H9 (cell line): ENCODE data around the gene NXNL2. TPM values are rescaled to one million over a fixed set of nuclear protein-coding genes. Genes with fewer than 3 reads are reported as not detected.

Experiments used
- DNase-seq: peaks from one replicate; pipeline ENCODE4 v3.0.0-alpha.2; 2017
- H2AFZ ChIP-seq: one replicate; pipeline ENCODE4 v1.6.1; 2013; ENCODE audit warnings: mild to moderate bottlenecking, low read length, control low read depth, moderate library complexity
- H2AK5ac ChIP-seq: 2 replicates; pipeline ENCODE4 v1.6.1; 2013; ENCODE audit warnings: low read length, control low read depth, mixed read lengths; ENCODE audit not compliant: insufficient read length
- H2BK120ac ChIP-seq: one replicate; pipeline ENCODE4 v1.6.1; 2013; ENCODE audit warnings: low read depth, mild to moderate bottlenecking, low read length, control low read depth, inconsistent platforms; ENCODE audit not compliant: poor library complexity, severe bottlenecking
- H2BK12ac ChIP-seq: 2 replicates; pipeline ENCODE4 v1.6.1; 2013; ENCODE audit warnings: low read length, control low read depth, mixed read lengths, low read depth; ENCODE audit not compliant: insufficient read length
- H2BK15ac ChIP-seq: 2 replicates; pipeline ENCODE4 v1.6.1; 2013; ENCODE audit warnings: low read depth, low read length, control low read depth
- H2BK20ac ChIP-seq: one replicate; pipeline ENCODE4 v1.6.1; 2013; ENCODE audit warnings: low read depth, mild to moderate bottlenecking, low read length, control low read depth, inconsistent platforms; ENCODE audit not compliant: poor library complexity, severe bottlenecking
- H2BK5ac ChIP-seq: 2 replicates; pipeline ENCODE4 v1.6.1; 2013; ENCODE audit warnings: low read length, control low read depth, mixed read lengths; ENCODE audit not compliant: insufficient read length
- H3K14ac ChIP-seq: 2 replicates; pipeline ENCODE4 v1.6.1; 2013; ENCODE audit warnings: low read length, control low read depth; ENCODE audit not compliant: insufficient read depth
- H3K18ac ChIP-seq: 2 replicates; pipeline ENCODE4 v1.6.1; 2013; ENCODE audit warnings: low read depth, mild to moderate bottlenecking, mixed read lengths, low read length, control low read depth; ENCODE audit not compliant: insufficient read length
- H3K23ac ChIP-seq: 2 replicates; pipeline ENCODE4 v1.6.1; 2013; ENCODE audit warnings: low read length, control low read depth, mixed read lengths, low read depth; ENCODE audit not compliant: insufficient read length
- H3K23me2 ChIP-seq: 2 replicates; pipeline ENCODE4 v1.6.1; 2013; ENCODE audit warnings: low read depth, mild to moderate bottlenecking, mixed read lengths, low read length, control low read depth; ENCODE audit not compliant: insufficient read length, poor library complexity, severe bottlenecking
- H3K27ac ChIP-seq: 2 replicates; pipeline ENCODE4 v1.5.1; 2013; ENCODE audit warnings: low read length, control low read depth, mixed read lengths, low read depth; ENCODE audit not compliant: insufficient read length
- H3K27me3 ChIP-seq: 2 replicates; pipeline ENCODE4 v1.6.1; 2013; ENCODE audit warnings: low read length, control low read depth, inconsistent platforms; ENCODE audit not compliant: insufficient read depth
- H3K4ac ChIP-seq: 2 replicates; pipeline ENCODE4 v1.6.1; 2013; ENCODE audit warnings: low read depth, mild to moderate bottlenecking, control low read depth, inconsistent platforms, low read length, moderate library complexity
- H3K4me1 ChIP-seq: 2 replicates; pipeline ENCODE4 v1.6.1; 2013; ENCODE audit warnings: low read length, control low read depth, inconsistent platforms; ENCODE audit not compliant: insufficient read depth
- H3K4me2 ChIP-seq: 2 replicates; pipeline ENCODE4 v1.6.1; 2013; ENCODE audit warnings: low read length, control low read depth, mixed read lengths; ENCODE audit not compliant: insufficient read length, insufficient read depth
- H3K56ac ChIP-seq: 2 replicates; pipeline ENCODE4 v1.6.1; 2013; ENCODE audit warnings: low read depth, mild to moderate bottlenecking, mixed read lengths, low read length, control low read depth; ENCODE audit not compliant: insufficient read length
- H3K79me1 ChIP-seq: 2 replicates; pipeline ENCODE4 v1.6.1; 2013; ENCODE audit warnings: low read depth, mild to moderate bottlenecking, moderate library complexity, low read length, control low read depth, inconsistent platforms; ENCODE audit not compliant: insufficient read depth, poor library complexity, severe bottlenecking
- H3K79me2 ChIP-seq: 2 replicates; pipeline ENCODE4 v1.6.1; 2013; ENCODE audit warnings: low read length, control low read depth, inconsistent platforms; ENCODE audit not compliant: insufficient read depth
- H3K9ac ChIP-seq: 2 replicates; pipeline ENCODE4 v1.6.1; 2013; ENCODE audit warnings: low read length, control low read depth, mixed read lengths; ENCODE audit not compliant: insufficient read length; ENCODE audit errors: extremely low read depth
- H3K9me3 ChIP-seq: one replicate; pipeline ENCODE4 v1.6.1; 2013; ENCODE audit warnings: low read depth, low read length, inconsistent platforms; ENCODE audit not compliant: control insufficient read depth
- H3T11ph ChIP-seq: one replicate; pipeline ENCODE4 v1.6.1; 2013; ENCODE audit warnings: mild to moderate bottlenecking, low read length, control low read depth, inconsistent platforms
- H4K20me1 ChIP-seq: one replicate; pipeline ENCODE4 v1.6.1; 2013; ENCODE audit not compliant: control insufficient read depth, insufficient read length, insufficient read depth
- H4K5ac ChIP-seq: 2 replicates; pipeline ENCODE4 v1.6.1; 2013; ENCODE audit warnings: low read depth, mild to moderate bottlenecking, mixed read lengths, low read length, control low read depth; ENCODE audit not compliant: insufficient read length
- H4K8ac ChIP-seq: replicated peaks from 2 replicates; pipeline ENCODE4 v1.6.1; 2013; ENCODE audit warnings: low read length, control low read depth, mixed read lengths, low read depth; ENCODE audit not compliant: insufficient read length
- H4K91ac ChIP-seq: 2 replicates; pipeline ENCODE4 v1.6.1; 2013; ENCODE audit warnings: low read depth, mild to moderate bottlenecking, moderate library complexity, mixed read lengths, low read length, control low read depth; ENCODE audit not compliant: insufficient read length
- H3K27ac Mint-ChIP-seq, 3 experiments: 2 replicates in 2 of 3; 3 replicates in 1 of 3; pipeline ENCODE4 v1.8.0; 2020 to 2021; ENCODE audit warnings: mixed read lengths in 3 of 3, mild to moderate bottlenecking in 1 of 3, moderate library complexity in 1 of 3
- H3K27me3 Mint-ChIP-seq: 2 replicates; pipeline ENCODE4 v1.8.0; 2021; ENCODE audit warnings: low read depth, mild to moderate bottlenecking, moderate library complexity, mixed read lengths
- H3K36me3 Mint-ChIP-seq, 3 experiments: 2 replicates in 2 of 3; 3 replicates in 1 of 3; pipeline ENCODE4 v1.8.0; 2020 to 2021; ENCODE audit warnings: low read depth in 3 of 3, mixed read lengths in 3 of 3; ENCODE audit not compliant: insufficient read depth in 1 of 3
- H3K4me1 Mint-ChIP-seq, 2 experiments: 2 replicates each; pipeline ENCODE4 v1.8.0; 2020; ENCODE audit warnings: mixed read lengths in 2 of 2
- H3K4me3 Mint-ChIP-seq, 2 experiments: 2 replicates in 1 of 2; 3 replicates in 1 of 2; pipeline ENCODE4 v1.8.0; 2020 to 2021; ENCODE audit warnings: mild to moderate bottlenecking in 2 of 2, mixed read lengths in 2 of 2, moderate library complexity in 1 of 2
- H3K9me3 Mint-ChIP-seq, 2 experiments: 2 replicates in 1 of 2; 3 replicates in 1 of 2; pipeline ENCODE4 v1.8.0; 2020; ENCODE audit warnings: mild to moderate bottlenecking in 2 of 2, mixed read lengths in 2 of 2, moderate library complexity in 1 of 2
- WGBS: extraction: QIAGEN DNeasy Blood & Tissue Kit; methylation state at CpG from one replicate; pipeline ENCODE4 v1.1.7; 2013; ENCODE audit warnings: missing lambda C conversion rate, low lambda C conversion rate, mixed read lengths; ENCODE audit not compliant: insufficient read length; ENCODE audit errors: extremely low coverage; 5-methylcytosine and 5-hydroxymethylcytosine counted together
- total RNA-seq: library from RNA; stranded (reverse); gene quantifications from 2 replicates; pipeline ENCODE4 v1.2.1, GENCODE V29; 2021
- TF ChIP-seq, protein P1 (sequence below): fragments of 200-600 bp; sonication (generic); conservative IDR thresholded peaks from 3 replicates; pipeline ENCODE4 v1.8.0; 2021; ENCODE audit warnings: antibody characterized with exemption, mild to moderate bottlenecking

Gene NXNL2
- total RNA-seq, 1 experiment from 2014 or later: 0.57 TPM

DNA sequence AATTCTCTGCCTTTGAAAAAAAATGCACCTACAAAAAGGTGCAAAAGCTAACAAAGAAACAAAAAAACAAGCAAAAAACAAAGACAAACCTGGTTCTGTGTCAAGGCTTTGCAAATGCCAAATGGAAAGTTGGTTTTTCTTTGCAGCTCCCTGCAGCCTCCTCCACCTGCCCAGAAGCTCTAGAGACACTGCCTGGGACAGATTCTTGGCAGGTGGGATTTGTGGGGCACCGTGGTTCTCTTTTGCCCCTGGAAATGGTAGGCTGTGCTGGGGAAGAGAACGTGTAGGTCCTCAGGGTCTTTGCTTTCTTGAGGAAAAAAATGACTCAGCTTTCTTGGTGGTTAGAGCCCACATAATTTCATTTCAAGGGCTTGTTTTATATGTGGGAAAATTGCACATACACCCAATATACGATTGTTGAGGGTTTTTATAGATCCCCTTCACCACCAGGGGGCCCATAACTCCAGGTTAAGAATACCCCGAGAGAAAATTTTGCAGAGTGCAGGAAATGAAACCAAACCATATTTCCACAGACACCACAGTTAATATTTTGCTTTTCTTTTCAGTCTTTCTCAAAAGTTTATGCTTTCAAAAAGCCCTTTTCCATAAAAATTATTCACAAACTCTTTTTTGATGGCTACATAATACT lies 58.7 kb downstream of the NXNL2 start:
- H3K27ac ChIP-seq: no peak overlapping the region
- no peak overlapping the region for H3K27ac Mint-ChIP-seq
- no peaks in the 10 kb centered on the region; the same call in 1 of the 2 replicates for H3K27me3 Mint-ChIP-seq
- no peak overlapping the region for H3K4me2 ChIP-seq
- no peaks in the 10 kb centered on the region for H3K23me2 ChIP-seq
- H3K9me3 Mint-ChIP-seq: no peaks in the 10 kb centered on the region; a peak in 2 of 5 replicates
- H3K23ac ChIP-seq: no peak overlapping the region
- H3K9me3 ChIP-seq: no peaks in the 10 kb centered on the region
- H2BK5ac ChIP-seq: no peak overlapping the region
- no peak overlapping the region for H3K18ac ChIP-seq
- H3K36me3 Mint-ChIP-seq: no peaks in the 10 kb centered on the region
- TF ChIP-seq, protein P1, sequence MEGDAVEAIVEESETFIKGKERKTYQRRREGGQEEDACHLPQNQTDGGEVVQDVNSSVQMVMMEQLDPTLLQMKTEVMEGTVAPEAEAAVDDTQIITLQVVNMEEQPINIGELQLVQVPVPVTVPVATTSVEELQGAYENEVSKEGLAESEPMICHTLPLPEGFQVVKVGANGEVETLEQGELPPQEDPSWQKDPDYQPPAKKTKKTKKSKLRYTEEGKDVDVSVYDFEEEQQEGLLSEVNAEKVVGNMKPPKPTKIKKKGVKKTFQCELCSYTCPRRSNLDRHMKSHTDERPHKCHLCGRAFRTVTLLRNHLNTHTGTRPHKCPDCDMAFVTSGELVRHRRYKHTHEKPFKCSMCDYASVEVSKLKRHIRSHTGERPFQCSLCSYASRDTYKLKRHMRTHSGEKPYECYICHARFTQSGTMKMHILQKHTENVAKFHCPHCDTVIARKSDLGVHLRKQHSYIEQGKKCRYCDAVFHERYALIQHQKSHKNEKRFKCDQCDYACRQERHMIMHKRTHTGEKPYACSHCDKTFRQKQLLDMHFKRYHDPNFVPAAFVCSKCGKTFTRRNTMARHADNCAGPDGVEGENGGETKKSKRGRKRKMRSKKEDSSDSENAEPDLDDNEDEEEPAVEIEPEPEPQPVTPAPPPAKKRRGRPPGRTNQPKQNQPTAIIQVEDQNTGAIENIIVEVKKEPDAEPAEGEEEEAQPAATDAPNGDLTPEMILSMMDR: peak; percentile 75
- H3K27me3 ChIP-seq: no peaks in the 10 kb centered on the region
- no peak overlapping the region for H3K4ac ChIP-seq
- no peak overlapping the region for H3K9ac ChIP-seq
- no peak overlapping the region for H3K14ac ChIP-seq
- H4K5ac ChIP-seq: no peak overlapping the region
- H3K79me2 ChIP-seq: no peaks in the 10 kb centered on the region
- H4K20me1 ChIP-seq: no peaks in the 10 kb centered on the region
- DNase-seq: no peak
- H2AK5ac ChIP-seq: no peak overlapping the region
- no peak overlapping the region for H3T11ph ChIP-seq
- H4K8ac ChIP-seq: no peak overlapping the region
- no peak overlapping the region for H2BK15ac ChIP-seq
- no peaks in the 10 kb centered on the region for H3K79me1 ChIP-seq
- H2BK12ac ChIP-seq: no peak overlapping the region
- no peak overlapping the region for H2AFZ ChIP-seq
- no peak overlapping the region for H3K56ac ChIP-seq
- H4K91ac ChIP-seq: no peak overlapping the region
- no CpG with 5 or more reads among the region's 4 CpGs for WGBS
- no peak overlapping the region for H2BK20ac ChIP-seq
- no peaks in the 10 kb centered on the region for H3K4me1 ChIP-seq
- H2BK120ac ChIP-seq: no peak overlapping the region
- H3K4me3 Mint-ChIP-seq: no peak overlapping the region
- peaks cover 2 to 6% of the 10 kb centered on the region in 2 experiments for H3K4me1 Mint-ChIP-seq

Other genes starting within 250 kb of the NXNL2 start
- gene SPIN1, start 146.7 kb upstream of the NXNL2 start, total RNA-seq: 136 and 139 TPM in 2 replicates